GM12864 (cell line): ENCODE results near the gene CBX6.

ENCODE experiments used
- DNase-seq: peaks from one replicate; pipeline ENCODE4 v3.0.0-alpha.2; 2011; ENCODE audit warnings: low read depth
- H3K4me3 ChIP-seq: 2 replicates; pipeline ENCODE4 v1.5.1; 2011; ENCODE audit warnings: mild to moderate bottlenecking, low read depth, low read length, control low read depth
- CTCF ChIP-seq: IDR thresholded peaks from 2 replicates; pipeline ENCODE4 v1.5.1; 2011; ENCODE audit warnings: low read depth, mild to moderate bottlenecking, moderate library complexity, low read length, control low read depth, inconsistent platforms; ENCODE audit errors: missing control alignments

CBX6 gene

GRCh38 chr22:38831166-38831945, 40.7 kb downstream of the CBX6 start:
- H3K4me3 ChIP-seq = no peak overlapping the region
- no peak for TF ChIP-seq CTCF
- DNase-seq = no peak

- H3K4me3 ChIP-seq = no peak overlapping the region
- no peak for DNase-seq
- TF ChIP-seq CTCF = no peak
Measured at GRCh38 chr22:38830845-38831108, 41.2 kb downstream of the CBX6 start.

GRCh38 chr22:38830026-38830844, 41.8 kb downstream of the CBX6 start:
- H3K4me3 ChIP-seq = no peak overlapping the region
- DNase-seq = no peak
- no peak for TF ChIP-seq CTCF

GRCh38 chr22:38829485-38829884, 42.5 kb downstream of the CBX6 start:
- H3K4me3 ChIP-seq = no peak overlapping the region

GRCh38 chr22:38828616-38829205, 43.3 kb downstream of the CBX6 start:
- TF ChIP-seq CTCF = no peak
- no peak for DNase-seq
- H3K4me3 ChIP-seq = no peak overlapping the region

More at GRCh38 chr22:38829485-38829884, 42.5 kb downstream of the CBX6 start:
- DNase-seq = no peak
- TF ChIP-seq CTCF = no peak

- TF ChIP-seq CTCF = no peak
- H3K4me3 ChIP-seq = no peak overlapping the region
- DNase-seq = no peak
Measured at GRCh38 chr22:38828191-38828590, 43.8 kb downstream of the CBX6 start.

GRCh38 chr22:38827510-38827909, 44.5 kb downstream of the CBX6 start:
- no peak for TF ChIP-seq CTCF
- no peak overlapping the region for H3K4me3 ChIP-seq

More at GRCh38 chr22:38827510-38827909, 44.5 kb downstream of the CBX6 start:
- no peak for DNase-seq
